Measurements from ENCODE around the gene VAV1. TPM values are rescaled to one million over a fixed set of nuclear protein-coding genes. Genes with fewer than 3 reads are reported as not detected.

The VAV1 gene
- total and polyA plus RNA-seq, 9 of the 15 experiments (the other 6 are each of a cell fraction or from before 2014, with no cell fraction given): 0.46 to 20.1 (median 11.1) TPM

- TF ChIP-seq TEAD4 (IDR thresholded peaks at IDR 0.05; ENCODE audit: low read length): peak; percentile 8; the same call in 1 of the 2 replicates
- no peak for TF ChIP-seq TEAD4 (CRISPR knock-in tag; IDR thresholded peaks at IDR 0.05; ENCODE audit: borderline replicate concordance)
- 0 out of 2 replicates have a peak, but pooled peaks have one; percentile 17 for TF ChIP-seq GTF2E2 (tag; IDR thresholded peaks at IDR 0.05)
- no peak for TF ChIP-seq FOXJ3 (CRISPR knock-in tag; IDR thresholded peaks at IDR 0.05)
- TF ChIP-seq WHSC1 (IDR thresholded peaks at IDR 0.05; ENCODE audit: low read length): no peak
- no peak for TF ChIP-seq PYGO2 (tag; IDR thresholded peaks at IDR 0.05)
- TF ChIP-seq POLR2A (conservative IDR thresholded peaks at IDR 0.05): peak; percentile 71
- no peak for TF ChIP-seq CCAR2 (IDR thresholded peaks at IDR 0.05; ENCODE audit: low read depth, low read length)
- no peak for TF ChIP-seq CREB3L1 (IDR thresholded peaks at IDR 0.05; ENCODE audit: borderline replicate concordance, low read depth)
- TF ChIP-seq NFE2L1 (tag; IDR thresholded peaks at IDR 0.05; ENCODE audit: borderline replicate concordance, low read depth): no peak
- TF ChIP-seq HDAC3 (IDR thresholded peaks at IDR 0.05; ENCODE audit: borderline replicate concordance, partially characterized antibody): no peak
- TF ChIP-seq DACH1 (IDR thresholded peaks at IDR 0.05; ENCODE audit: partially characterized antibody): peak; percentile 8
- TF ChIP-seq ZZZ3 (IDR thresholded peaks at IDR 0.05): no peak
- TF ChIP-seq SRF (CRISPR knock-in tag; IDR thresholded peaks at IDR 0.05): peak in 1 of 2 experiments; percentile 53; a peak in 1 of 4 replicates
- no peak for TF ChIP-seq FUS (optimal IDR thresholded peaks at IDR 0.05; ENCODE audit: low read depth, low read length)
- no peak for TF ChIP-seq HLTF (IDR thresholded peaks at IDR 0.05)
- TF ChIP-seq, protein P1, sequence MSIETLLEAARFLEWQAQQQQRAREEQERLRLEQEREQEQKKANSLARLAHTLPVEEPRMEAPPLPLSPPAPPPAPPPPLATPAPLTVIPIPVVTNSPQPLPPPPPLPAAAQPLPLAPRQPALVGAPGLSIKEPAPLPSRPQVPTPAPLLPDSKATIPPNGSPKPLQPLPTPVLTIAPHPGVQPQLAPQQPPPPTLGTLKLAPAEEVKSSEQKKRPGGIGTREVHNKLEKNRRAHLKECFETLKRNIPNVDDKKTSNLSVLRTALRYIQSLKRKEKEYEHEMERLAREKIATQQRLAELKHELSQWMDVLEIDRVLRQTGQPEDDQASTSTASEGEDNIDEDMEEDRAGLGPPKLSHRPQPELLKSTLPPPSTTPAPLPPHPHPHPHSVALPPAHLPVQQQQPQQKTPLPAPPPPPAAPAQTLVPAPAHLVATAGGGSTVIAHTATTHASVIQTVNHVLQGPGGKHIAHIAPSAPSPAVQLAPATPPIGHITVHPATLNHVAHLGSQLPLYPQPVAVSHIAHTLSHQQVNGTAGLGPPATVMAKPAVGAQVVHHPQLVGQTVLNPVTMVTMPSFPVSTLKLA (conservative IDR thresholded peaks at IDR 0.05): peak; percentile 31 to 35; a peak in 2 of 4 replicates
- TF ChIP-seq CBFA2T2 (conservative IDR thresholded peaks at IDR 0.05): no peak
- TF ChIP-seq, protein P2, sequence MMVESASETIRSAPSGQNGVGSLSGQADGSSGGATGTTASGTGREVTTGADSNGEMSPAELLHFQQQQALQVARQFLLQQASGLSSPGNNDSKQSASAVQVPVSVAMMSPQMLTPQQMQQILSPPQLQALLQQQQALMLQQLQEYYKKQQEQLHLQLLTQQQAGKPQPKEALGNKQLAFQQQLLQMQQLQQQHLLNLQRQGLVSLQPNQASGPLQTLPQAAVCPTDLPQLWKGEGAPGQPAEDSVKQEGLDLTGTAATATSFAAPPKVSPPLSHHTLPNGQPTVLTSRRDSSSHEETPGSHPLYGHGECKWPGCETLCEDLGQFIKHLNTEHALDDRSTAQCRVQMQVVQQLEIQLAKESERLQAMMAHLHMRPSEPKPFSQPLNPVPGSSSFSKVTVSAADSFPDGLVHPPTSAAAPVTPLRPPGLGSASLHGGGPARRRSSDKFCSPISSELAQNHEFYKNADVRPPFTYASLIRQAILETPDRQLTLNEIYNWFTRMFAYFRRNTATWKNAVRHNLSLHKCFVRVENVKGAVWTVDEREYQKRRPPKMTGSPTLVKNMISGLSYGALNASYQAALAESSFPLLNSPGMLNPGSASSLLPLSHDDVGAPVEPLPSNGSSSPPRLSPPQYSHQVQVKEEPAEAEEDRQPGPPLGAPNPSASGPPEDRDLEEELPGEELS (CRISPR knock-in tag; IDR thresholded peaks at IDR 0.05; ENCODE audit: borderline replicate concordance): no peak; the same call in 1 of the 2 replicates
- TF ChIP-seq MYNN (IDR thresholded peaks at IDR 0.05): no peak
- TF ChIP-seq MYNN (CRISPR knock-in tag; IDR thresholded peaks at IDR 0.05): no peak
- peak in 1 of 2 experiments; percentile 50; a peak in 1 of 4 replicates for TF ChIP-seq RCOR1 (IDR thresholded peaks at IDR 0.05; ENCODE audit: borderline replicate concordance in 1 of 2, low read depth in 2 of 2, low read length in 2 of 2)
- no peak for TF ChIP-seq ZNF24 (IDR thresholded peaks at IDR 0.05)
- no peak for TF ChIP-seq ZC3H8 (IDR thresholded peaks at IDR 0.05)
Observed at GRCh38 chr19:6736169-6736916, 36.2 kb upstream of the VAV1 start (continued).

All from K562 (cell line).